Activated CD8-positive, alpha-beta memory T cell treated with anti-CD3 and anti-CD28 coated beads, Interleukin-2, amount 50 U/mL, for 1 hour (primary cell): ENCODE measurements around the gene HKDC1.
"Not testable (repeated sequence)": the region's sequence is repeated elsewhere in the genome, so short reads cannot be mapped to it uniquely, and the experiment has no call there.

ENCODE experiments used
- DNase-seq: peaks from one replicate; pipeline ENCODE4 v3.0.0-alpha.2; 2020; ENCODE audit errors: extremely low read depth

Gene HKDC1

GRCh38 chr10:69241575-69241974, 21.4 kb downstream of the HKDC1 start:
- DNase-seq: no peak

GRCh38 chr10:69242040-69242851, 22.1 kb downstream of the HKDC1 start:
- DNase-seq: no peak

GRCh38 chr10:69242852-69243212, 22.7 kb downstream of the HKDC1 start:
- DNase-seq: no peak

- no peak for DNase-seq
These were observed 23.7 kb downstream of the HKDC1 start for GRCh38 chr10:69243817-69244216.

GRCh38 chr10:69246036-69246435, 25.9 kb downstream of the HKDC1 start:
- DNase-seq: no peak

- no peak for DNase-seq
These were observed 26.6 kb downstream of the HKDC1 start for GRCh38 chr10:69246581-69247312.

- no peak for DNase-seq
These were observed 27.2 kb downstream of the HKDC1 start for GRCh38 chr10:69247313-69247710.

DNA sequence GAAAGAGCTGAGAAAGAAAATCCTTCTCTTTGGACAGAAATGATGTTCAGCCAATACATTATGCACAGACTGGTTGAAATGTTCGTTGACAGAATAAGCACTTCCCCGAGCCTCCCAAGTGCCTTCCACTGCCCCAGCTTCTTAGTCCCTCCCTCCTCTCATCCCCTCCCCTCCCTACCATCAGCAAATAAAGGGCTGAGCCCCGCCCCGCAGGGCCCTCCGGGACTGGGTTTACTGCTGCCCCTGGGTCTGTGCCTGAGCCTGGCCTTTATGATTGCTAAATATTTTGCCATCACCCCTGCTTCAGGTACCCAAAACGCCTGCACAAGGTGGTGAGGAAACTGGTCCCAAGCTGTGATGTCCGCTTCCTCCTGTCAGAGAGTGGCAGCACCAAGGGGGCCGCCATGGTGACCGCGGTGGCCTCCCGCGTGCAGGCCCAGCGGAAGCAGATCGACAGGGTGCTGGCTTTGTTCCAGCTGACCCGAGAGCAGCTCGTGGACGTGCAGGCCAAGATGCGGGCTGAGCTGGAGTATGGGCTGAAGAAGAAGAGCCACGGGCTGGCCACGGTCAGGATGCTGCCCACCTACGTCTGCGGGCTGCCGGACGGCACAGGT, 28.1 kb downstream of the HKDC1 start:
- DNase-seq: no peak

- DNase-seq: no peak
These were observed 29.9 kb downstream of the HKDC1 start for GRCh38 chr10:69250041-69250440.

DNA sequence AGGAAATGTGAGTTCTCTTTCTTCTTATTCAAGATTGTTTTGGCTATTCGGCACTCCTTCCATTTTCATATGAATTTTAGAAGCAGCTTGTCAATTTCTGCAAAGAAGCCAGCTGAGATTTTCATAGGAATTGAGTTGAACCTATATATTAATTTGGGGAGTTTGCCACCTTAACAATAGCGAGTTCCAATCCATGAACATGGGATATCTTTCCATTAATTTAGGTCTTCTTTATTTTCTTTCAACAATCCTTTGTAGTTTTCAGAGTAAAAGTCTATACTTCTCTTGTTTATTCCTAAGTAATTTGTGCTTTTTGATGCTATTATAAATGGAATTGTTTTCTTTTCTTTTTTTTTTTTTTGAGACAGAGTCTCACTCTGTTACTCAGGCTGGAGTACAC, 31.3 kb downstream of the HKDC1 start:
- not testable (repeated sequence) for DNase-seq

- no peak for DNase-seq
These were observed 33.0 kb downstream of the HKDC1 start for GRCh38 chr10:69253171-69253570.

DNA sequence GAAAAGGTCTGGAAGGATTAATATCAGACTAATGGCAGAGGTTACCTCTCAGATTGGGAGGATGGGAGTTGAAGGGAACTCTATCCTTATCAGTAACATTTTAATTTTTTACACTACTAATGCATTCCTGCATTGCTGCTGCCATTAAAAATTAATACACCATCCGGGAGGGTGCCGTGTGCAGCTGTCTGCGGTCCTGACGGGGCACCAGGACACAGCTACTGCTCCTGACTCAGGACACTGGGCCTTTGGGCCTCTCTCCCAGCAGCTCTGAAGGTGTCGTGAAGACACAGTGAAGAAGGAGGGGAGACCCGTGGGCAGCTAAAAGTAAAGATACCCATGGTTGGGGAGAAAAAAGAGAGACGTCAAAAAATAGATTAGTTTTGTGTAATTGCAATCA, 34.7 kb downstream of the HKDC1 start:
- no peak for DNase-seq

DNA sequence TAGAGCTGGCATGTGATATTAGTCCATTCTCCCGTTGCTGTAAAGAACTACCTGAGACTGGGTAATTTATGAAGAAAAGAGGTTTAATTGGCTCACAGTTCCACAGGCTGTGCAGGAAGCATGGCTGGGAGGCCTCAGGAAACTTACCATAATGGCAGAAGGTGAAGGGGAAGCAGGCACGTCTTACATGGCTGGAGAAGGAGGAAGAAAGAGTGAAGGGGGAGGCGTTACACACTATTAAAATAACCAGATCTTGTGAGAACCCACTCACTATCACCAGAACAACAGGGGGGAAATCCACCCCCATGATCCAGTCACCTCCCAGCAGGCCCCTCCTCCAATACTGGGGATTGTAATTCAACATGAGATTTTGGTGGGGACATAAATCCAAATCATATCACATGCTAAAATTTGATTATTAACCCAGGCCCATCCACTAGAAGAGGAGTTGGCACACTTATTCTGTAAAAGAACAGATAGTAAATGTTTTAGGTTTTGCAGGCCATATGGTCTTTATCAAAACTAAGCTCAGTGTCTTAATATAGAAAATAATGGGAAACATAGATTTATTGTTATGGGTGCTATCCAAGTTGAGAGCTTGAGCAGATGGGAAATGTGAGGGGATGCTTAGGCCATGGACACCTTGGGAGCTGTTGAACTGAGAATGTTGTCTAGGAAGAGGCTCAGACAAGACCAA, 39.6 kb downstream of the HKDC1 start:
- DNase-seq: no peak

DNA sequence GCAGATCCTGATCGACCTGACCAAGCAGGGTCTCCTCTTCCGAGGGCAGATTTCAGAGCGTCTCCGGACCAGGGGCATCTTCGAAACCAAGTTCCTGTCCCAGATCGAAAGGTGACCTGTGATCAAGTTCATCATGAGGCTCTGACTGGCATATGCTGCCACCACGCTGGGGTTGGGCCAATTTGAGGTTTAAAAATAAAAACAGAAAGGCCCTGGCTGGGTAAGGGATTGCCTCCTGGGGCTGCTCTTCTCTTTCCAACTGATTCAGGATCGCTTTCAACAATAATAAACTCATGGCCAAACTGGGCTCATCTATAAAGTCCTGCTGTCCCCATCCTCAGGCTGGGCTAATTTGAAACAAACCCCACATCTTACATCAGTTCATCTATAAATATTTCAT, 41.1 kb downstream of the HKDC1 start:
- DNase-seq: no peak

- no peak for DNase-seq
These were observed 42.2 kb downstream of the HKDC1 start for GRCh38 chr10:69262292-69262751.

- DNase-seq: no peak
These were observed 45.4 kb downstream of the HKDC1 start for GRCh38 chr10:69265521-69265920.

DNA sequence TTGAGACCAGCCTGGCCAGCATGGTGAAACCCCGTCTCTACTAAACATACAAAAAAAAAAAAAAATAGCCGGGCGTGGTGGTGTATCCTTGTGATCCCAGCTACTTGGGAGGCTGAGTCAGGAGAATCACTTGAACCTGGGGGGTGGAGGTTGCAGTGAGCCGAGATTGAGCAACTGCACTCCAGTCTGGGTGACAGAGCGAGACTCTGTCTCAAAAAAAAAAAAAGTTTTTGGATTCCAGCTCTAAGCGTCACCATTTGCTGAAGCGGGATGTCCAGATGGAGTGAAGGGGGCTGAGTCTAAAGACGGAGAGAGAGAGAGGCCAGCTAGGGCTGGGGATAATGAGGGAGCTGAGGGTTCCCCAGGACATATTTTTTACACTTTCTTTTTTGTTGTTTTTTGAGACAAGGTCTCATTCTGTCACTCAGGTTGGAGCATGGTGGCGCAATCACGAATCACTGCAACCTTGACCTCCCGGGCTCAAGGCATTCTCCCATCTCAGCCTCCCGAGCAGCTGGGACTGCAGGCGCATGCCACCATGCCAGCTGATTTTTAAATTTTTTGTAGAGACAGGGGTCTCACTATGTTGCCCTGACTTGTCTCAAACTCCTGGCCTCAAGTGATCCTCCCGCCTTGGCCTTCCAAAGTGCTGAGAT, 48.8 kb downstream of the HKDC1 start:
- no peak for DNase-seq

GRCh38 chr10:69269761-69270160, 49.6 kb downstream of the HKDC1 start:
- no peak for DNase-seq

GRCh38 chr10:69270990-69271389, 50.9 kb downstream of the HKDC1 start:
- no peak for DNase-seq

DNA sequence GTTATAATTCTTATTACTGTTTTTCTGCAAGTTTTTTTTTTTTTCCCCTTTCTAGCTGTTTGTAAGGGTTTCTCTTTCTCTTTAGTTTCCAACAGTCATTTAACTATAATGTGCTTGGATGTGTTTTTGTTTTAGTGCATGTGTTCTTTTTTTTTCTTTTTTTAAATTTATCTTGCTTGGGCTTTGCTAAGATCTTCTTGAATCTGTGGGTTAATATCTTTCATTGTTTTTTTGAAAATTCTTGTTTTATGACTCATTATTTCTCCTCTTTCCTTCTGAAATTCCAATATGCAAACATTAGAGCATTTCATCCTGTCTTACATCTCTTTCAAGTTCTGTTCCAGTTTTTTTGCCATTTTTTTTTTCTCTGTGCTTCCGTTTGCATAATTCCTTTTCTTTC, 52.5 kb downstream of the HKDC1 start:
- no peak for DNase-seq

DNA sequence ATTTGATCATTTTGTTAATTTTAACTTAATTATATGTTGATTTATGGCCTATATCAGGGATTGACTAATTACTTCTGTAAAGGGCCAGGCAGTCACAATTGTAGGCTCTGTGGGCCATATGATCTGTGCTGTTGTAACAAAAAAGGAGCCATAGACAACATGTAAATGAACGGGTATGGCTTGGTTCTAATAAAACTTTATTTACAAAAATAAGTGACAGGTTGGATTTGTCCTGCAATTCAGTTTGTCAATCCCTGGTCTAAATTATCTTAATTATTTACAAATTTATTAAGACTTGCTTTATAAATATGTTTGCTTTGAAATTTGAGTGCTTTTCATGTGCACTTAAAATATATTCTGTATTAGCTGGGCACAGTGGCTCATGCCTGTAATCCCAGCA, 55.3 kb downstream of the HKDC1 start:
- no peak for DNase-seq

DNA sequence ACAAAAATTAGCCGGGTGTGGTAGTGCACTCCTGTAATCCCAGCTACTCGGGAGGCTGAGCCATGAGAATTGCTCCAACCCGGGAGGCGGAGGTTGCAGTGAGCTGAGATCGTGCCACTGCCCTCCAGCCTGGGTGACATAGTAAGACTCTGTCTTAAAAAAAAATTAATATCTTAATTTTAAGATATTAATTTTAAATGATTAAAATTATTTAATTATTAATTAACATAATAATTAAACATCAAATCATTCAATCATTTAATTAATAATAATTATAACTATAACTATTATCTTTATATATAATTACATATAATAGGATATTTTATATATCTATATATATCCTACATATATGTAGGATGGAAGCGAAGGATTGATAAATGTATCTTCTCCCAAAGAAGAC, 56.4 kb downstream of the HKDC1 start:
- no peak for DNase-seq
